ENCODE measurements around the gene ANO7. TPM values are rescaled to one million over a fixed set of nuclear protein-coding genes. Genes with fewer than 3 reads are reported as not detected.
A peak's percentile ranks its signal among the peaks of the same experiment; 100 is the strongest.

The ANO7 gene, protein sequence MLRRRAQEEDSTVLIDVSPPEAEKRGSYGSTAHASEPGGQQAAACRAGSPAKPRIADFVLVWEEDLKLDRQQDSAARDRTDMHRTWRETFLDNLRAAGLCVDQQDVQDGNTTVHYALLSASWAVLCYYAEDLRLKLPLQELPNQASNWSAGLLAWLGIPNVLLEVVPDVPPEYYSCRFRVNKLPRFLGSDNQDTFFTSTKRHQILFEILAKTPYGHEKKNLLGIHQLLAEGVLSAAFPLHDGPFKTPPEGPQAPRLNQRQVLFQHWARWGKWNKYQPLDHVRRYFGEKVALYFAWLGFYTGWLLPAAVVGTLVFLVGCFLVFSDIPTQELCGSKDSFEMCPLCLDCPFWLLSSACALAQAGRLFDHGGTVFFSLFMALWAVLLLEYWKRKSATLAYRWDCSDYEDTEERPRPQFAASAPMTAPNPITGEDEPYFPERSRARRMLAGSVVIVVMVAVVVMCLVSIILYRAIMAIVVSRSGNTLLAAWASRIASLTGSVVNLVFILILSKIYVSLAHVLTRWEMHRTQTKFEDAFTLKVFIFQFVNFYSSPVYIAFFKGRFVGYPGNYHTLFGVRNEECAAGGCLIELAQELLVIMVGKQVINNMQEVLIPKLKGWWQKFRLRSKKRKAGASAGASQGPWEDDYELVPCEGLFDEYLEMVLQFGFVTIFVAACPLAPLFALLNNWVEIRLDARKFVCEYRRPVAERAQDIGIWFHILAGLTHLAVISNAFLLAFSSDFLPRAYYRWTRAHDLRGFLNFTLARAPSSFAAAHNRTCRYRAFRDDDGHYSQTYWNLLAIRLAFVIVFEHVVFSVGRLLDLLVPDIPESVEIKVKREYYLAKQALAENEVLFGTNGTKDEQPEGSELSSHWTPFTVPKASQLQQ
- 1.2 and 1.5 TPM in 2 replicates for total RNA-seq

DNA sequence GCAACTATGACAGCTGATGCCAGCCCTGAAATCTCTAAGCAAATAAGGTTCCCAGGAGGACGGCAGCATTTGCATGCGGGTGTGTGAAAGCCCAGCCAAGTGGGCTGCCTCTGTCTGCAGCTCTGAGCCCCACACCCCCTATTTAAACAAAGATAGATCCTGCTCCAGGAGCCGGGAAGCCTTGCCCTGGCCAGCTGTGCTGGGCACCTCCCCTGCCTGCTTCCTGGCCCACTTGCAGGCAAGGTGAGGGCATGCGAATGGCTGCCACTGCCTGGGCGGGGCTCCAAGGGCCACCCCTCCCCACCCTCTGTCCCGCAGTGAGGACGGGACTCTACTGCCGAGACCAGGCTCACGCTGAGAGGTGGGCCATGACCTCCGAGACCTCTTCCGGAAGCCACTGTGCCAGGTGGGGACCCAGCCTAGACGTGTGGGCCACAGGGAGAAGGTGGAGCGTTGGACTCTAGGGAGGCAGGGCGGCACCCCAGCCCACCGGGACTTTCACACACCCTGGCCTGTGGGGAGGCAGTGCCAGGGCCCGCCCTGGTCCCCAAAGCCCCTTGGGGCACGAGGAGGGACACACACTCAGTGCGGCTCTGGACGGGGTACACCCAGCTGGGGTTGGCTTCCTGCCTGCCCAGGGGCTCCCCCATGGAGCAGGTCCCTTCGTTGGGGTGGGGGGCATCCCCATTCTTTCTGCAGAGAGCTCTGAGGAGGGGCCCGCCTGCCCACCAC lies at the start of gene ANO7:
TSS of gene ANO7 (plus strand) at position 317 of the 732 bp plus-strand sequence. CDS start 1,387 bp downstream, outside the sequence.
- intact Hi-C loops (cut with micrococcal nuclease), result no loop called here
- POLR2A ChIA-PET, result no interaction called here
- Mint-ChIP-seq H3K27me3 (no peaks in the 10 kb centered on the region), H3K9me3 (no peaks in the 10 kb centered on the region), H3K4me3 (peak within 1 kb of the TSS; percentile 53), H3K27ac (no peak within 1 kb of the TSS), H3K4me1 (peaks cover 9% of the 10 kb centered on the region), H3K36me3 (ENCODE audit: low read depth) (peaks cover 5% of the 10 kb centered on the region)
- TF ChIP-seq, protein P1, sequence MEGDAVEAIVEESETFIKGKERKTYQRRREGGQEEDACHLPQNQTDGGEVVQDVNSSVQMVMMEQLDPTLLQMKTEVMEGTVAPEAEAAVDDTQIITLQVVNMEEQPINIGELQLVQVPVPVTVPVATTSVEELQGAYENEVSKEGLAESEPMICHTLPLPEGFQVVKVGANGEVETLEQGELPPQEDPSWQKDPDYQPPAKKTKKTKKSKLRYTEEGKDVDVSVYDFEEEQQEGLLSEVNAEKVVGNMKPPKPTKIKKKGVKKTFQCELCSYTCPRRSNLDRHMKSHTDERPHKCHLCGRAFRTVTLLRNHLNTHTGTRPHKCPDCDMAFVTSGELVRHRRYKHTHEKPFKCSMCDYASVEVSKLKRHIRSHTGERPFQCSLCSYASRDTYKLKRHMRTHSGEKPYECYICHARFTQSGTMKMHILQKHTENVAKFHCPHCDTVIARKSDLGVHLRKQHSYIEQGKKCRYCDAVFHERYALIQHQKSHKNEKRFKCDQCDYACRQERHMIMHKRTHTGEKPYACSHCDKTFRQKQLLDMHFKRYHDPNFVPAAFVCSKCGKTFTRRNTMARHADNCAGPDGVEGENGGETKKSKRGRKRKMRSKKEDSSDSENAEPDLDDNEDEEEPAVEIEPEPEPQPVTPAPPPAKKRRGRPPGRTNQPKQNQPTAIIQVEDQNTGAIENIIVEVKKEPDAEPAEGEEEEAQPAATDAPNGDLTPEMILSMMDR (IDR thresholded peaks at IDR 0.05), result no peak
- CTCF ChIA-PET, result interaction anchor here (0.6 kb wide), 1 partner anchor 392 kb away, joined by 3 read pairs; no protein-coding TSS in a partner anchor
- ATAC-seq (ENCODE audit: low read depth) (peak; percentile 69), DNase-seq (no peak)

DNA sequence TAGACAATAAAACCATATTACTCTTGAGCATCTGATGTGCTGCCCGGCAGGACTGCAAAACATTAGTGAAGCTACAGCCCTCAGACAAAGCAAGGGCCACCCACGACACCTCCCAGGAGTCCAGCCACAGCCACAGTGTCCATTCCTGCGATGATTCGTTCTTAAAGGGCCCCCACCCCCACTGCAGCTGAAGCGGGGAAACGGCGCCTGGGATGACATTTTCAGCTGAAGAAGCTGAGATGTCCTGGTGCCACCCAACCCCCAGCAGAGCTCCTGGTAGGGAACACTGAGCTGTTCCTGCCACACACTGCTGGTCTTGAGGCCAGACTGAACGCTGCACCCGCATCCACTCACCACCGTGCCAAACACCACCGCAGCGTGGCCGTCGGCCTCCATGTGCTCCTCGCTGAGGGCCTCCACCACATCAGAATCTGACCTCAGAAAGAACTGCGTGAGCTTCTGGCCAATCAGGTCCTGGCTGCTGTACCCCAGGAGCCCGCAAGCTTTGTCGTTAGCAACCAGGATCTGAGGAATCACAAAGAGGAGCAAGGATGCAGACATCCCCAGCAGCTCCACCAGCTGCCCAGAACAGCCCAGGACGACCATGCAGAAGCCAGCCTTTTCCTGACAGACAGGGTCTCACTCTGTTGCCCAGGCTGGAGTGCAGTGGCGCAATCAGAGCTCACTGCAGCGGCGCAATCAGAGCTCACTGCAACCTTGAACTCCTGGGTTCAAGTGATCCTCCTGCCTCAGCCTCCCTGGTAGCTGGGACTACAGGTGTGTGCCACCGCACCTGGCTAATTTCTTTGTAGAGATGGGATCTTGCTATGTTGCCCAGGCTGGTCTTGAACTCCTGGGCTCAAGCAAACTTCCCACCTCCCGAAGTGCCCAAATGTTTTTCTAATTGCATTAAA lies 48.7 kb upstream of the ANO7 start:
- peaks cover 74% of the 10 kb centered on the region for H3K36me3 Mint-ChIP-seq (ENCODE audit: low read depth)
- POLR2A ChIA-PET, result interaction anchor here (1.3 to 3.4 kb wide), 4 partner anchors 10 to 39 kb away, joined by 3 to 9 read pairs (median 3); partner anchors contain the start of genes PASK and PPP1R7
- CTCF ChIA-PET, result interaction anchor here (1.2 to 1.3 kb wide), 3 partner anchors 9 to 61 kb away, joined by 3 to 4 read pairs (median 4); partner anchors contain the start of gene PASK
- intact Hi-C loops (cut with micrococcal nuclease), result no loop called here
- H3K9me3 Mint-ChIP-seq, result no peaks in the 10 kb centered on the region
- H3K4me3 Mint-ChIP-seq, result no peak overlapping the region
- no peaks in the 10 kb centered on the region for H3K27me3 Mint-ChIP-seq
- no peaks in the 10 kb centered on the region for H3K4me1 Mint-ChIP-seq
- TF ChIP-seq, protein P1 (IDR thresholded peaks at IDR 0.05), result no peak
- no peak for DNase-seq
- no peak overlapping the region for H3K27ac Mint-ChIP-seq
- no peak for ATAC-seq (ENCODE audit: low read depth)

DNA sequence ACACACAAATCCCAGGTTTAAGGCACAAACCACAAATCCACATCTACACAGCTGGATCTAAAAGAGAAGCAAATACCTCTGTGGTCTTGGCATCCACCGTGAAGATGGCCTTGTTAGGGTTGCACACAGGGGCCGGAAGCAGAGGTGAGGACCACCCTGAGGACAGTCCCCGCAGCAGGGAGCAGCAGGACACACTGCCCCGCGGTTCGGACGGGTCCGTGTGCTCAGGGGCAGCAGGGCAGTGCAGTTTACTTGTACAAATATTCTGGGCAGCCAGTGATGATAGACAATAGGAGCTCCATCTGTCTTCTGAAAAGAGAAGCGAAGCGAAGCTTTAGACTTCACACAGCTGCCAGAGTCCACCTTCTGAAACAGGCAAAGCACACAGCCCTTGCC lies 48.0 kb upstream of the ANO7 start:
- Mint-ChIP-seq H3K4me1 (no peaks in the 10 kb centered on the region), H3K9me3 (no peaks in the 10 kb centered on the region), H3K36me3 (ENCODE audit: low read depth) (peaks cover 71% of the 10 kb centered on the region), H3K27ac (no peak overlapping the region), H3K4me3 (no peak overlapping the region), H3K27me3 (no peaks in the 10 kb centered on the region)
- POLR2A ChIA-PET, result interaction anchor here (1.4 to 3.4 kb wide), 3 partner anchors 9 to 40 kb away, joined by 3 to 9 read pairs (median 3); partner anchors contain the start of genes PASK and PPP1R7
- CTCF ChIA-PET, result interaction anchor here (1.2 to 1.3 kb wide), 3 partner anchors 8 to 62 kb away, joined by 3 to 4 read pairs (median 4); partner anchors contain the start of gene PASK
- DNase-seq (no peak), ATAC-seq (ENCODE audit: low read depth) (no peak)
- intact Hi-C loops (cut with micrococcal nuclease), result no loop called here
- TF ChIP-seq, protein P1 (IDR thresholded peaks at IDR 0.05), result no peak

DNA sequence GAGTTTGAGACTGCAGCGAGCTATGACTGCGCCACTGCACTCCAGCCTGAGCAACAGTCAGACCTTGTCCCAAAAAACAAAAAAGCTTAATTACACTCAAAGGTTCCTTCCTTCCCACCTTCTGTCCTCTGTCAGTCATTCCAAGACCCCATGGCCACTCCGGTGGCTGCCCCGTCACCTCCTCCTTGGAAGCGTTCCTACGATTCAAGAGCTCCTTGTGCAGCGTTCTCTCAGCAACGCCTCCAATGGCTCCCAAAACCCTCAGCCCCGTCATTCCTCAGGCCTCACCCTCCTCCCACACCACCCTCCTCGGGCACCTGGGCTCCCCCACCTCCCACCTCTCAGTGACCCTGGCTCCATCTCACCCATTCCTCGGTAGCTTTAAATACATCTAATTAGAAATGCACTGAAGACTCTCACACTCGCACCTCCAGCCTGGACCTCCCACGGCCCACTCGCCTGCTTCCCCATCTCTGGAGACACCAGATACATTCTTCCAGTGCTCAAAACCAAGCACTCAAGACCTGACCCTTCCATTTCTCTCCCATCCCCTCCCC lies 47.2 kb upstream of the ANO7 start:
- no peak overlapping the region for H3K27ac Mint-ChIP-seq
- TF ChIP-seq, protein P1 (IDR thresholded peaks at IDR 0.05), result no peak
- DNase-seq (no peak), ATAC-seq (ENCODE audit: low read depth) (no peak)
- no peaks in the 10 kb centered on the region for H3K27me3 Mint-ChIP-seq
- H3K4me1 Mint-ChIP-seq, result no peaks in the 10 kb centered on the region
- ChIA-PET CTCF (no interaction called here), POLR2A (interaction anchor here (1.4 to 3.4 kb wide), 2 partner anchors 9 to 41 kb away, joined by 3 to 9 read pairs; partner anchors contain the start of genes PASK and PPP1R7)
- H3K36me3 Mint-ChIP-seq (ENCODE audit: low read depth), result peaks cover 63% of the 10 kb centered on the region
- H3K4me3 Mint-ChIP-seq, result no peak overlapping the region
- intact Hi-C loops (cut with micrococcal nuclease), result no loop called here
- no peaks in the 10 kb centered on the region for H3K9me3 Mint-ChIP-seq

Data from activated B cell treated with CpG ODN at 0.5 μM for 24 hours (primary cell).